GM12865 (cell line): Measurements from ENCODE around the gene AMER3.

ENCODE experiments used
- DNase-seq: peaks from one replicate; pipeline ENCODE4 v3.0.0; 2010; ENCODE audit warnings: low read depth
- H3K4me3 ChIP-seq: 2 replicates; pipeline ENCODE4 v1.5.1; 2011; ENCODE audit warnings: mild to moderate bottlenecking, low read depth, low read length, control low read depth
- CTCF ChIP-seq: IDR thresholded peaks from 2 replicates; pipeline ENCODE4 v1.5.1; 2011; ENCODE audit warnings: low read length, control low read depth, low read depth, inconsistent platforms; ENCODE audit not compliant: insufficient read depth; ENCODE audit errors: missing control alignments

The AMER3 gene

GRCh38 chr2:130795431-130795830 is 40.1 kb downstream of the AMER3 start:
- no peak overlapping the region for H3K4me3 ChIP-seq
- TF ChIP-seq CTCF: no peak
- DNase-seq: no peak

- H3K4me3 ChIP-seq: no peak overlapping the region
- no peak for DNase-seq
- no peak for TF ChIP-seq CTCF
Measured at GRCh38 chr2:130796290-130796689, 41.0 kb downstream of the AMER3 start.

DNA sequence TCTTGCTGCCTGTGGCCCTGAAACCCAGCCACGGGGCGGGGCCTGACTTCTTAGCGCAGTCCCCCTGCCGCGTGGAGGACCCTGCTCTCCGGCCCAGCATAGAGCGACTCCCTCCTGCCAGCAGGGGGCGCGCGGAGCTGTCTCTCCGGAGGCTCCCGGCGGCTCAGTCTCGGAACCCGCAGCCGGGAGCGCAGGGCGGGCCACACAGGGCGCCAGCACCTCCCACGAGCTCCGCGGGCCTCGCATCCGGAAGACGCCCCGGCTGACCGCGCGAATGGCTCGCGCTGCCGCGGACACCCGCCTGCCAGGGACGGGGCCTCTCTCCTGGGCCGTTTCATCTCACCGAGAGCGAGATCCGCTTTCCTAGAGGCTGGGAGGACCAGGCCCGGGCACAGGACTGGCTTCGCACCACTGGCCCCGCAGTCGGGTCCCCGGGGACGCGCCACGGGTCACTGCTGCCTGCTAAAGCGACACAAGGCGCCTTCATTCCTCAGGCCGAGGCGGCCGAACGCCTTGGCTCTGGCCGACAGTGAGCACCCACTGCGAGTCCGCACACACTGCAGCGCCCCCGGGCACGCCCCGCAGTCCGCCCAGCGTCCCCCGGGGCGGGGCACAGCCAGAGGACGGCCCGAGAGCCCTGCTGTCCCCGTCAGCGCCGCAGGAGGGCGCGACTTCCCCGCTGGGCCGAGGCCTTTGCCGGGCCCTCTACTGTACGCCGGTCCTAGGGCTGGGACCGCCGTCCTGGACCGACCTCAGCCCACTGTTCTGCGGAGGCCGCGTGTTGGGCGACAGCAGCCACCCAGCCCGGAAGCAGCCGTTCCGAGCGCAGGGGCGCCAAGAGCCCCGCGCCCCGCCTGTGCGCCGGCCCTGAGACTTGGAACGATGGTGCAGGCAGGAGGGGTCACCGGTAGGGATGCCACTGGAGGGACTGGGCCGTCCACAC is 42.4 kb downstream of the AMER3 start:
- peak overlapping the region; percentile 90 for H3K4me3 ChIP-seq
- DNase-seq: peak; percentile 92
- TF ChIP-seq CTCF: peak; percentile 92

DNA sequence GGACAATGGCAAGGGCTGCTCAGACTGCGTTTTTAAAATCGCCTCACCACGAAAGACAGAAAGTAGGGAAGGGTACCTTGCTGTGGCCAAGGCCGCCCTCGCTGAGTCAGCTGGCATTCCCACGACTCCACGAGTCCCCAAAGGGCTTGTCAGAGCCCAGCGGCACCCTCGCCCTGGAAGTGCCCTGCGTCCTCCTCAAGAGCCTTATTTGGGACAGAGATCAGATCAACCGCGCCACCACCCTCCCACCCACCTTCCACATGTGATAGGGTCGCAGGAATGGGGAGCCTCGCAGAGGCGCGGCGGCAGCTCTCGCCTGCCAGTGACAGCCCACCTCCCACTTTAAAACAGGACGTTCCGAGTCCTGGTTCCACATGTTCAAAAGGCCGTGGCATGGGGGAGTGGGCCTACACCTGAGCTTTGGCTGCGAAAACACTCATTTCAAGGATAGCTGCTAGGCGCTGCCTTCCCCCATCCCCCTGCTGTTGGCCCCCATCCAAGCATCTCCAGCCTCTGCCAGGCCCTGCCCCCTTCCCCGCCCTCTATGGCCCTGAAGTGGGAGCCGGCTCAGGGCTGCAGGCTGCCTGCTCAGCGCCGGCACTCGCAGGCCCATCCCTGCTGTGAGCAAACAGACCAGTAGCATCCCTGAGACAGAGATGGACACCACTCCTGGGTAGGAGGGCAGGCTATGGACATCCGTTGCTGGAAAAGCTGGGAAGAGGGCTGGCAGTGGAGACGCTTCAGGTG is 43.3 kb downstream of the AMER3 start:
- DNase-seq: no peak
- TF ChIP-seq CTCF: no peak
- peak overlapping the region; percentile 90; the same call in 1 of the 2 replicates for H3K4me3 ChIP-seq

DNA sequence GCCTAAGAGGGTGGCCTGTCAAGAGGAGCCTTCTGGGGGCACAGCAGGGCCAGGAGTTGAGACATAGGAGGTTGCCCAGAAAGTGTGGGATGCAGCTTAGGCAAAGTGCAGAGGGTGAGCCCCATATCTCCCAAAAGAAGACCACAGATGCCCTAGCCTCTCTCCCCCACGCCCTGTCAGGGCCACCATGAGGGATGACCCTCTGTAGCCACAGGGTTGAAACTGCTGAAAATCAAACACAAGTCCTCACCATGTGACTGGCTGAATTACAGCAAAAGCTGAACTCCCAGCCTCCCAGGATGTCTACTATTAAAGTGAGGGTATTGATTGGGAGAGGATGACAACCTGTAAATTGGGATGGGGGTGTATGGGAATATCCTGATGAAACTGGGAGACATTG is 44.0 kb downstream of the AMER3 start:
- no peak overlapping the region for H3K4me3 ChIP-seq
- TF ChIP-seq CTCF: no peak
- DNase-seq: no peak

- DNase-seq: no peak
- no peak for TF ChIP-seq CTCF
Measured at GRCh38 chr2:130805613-130806012, 50.3 kb downstream of the AMER3 start.

DNA sequence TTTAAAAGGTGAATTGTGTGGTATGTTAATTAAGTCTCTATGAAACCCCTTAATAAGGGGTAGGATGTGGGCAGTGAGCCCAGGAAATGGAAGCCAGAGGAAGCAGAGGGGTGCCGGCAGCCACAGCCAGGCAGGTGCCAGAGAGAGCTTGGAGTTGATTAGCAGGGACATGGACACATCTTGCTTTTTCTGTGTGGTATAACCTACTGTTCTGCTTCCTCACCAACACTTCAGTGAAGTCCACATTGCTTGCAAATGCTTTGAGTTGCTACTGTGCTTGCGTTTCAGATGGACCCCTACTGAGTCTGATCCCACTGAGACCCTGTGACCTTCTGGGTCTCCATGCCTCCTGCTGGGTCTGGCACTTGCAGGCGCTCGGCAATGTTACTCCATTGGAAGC is 51.0 kb downstream of the AMER3 start:
- no peak for TF ChIP-seq CTCF
- H3K4me3 ChIP-seq: no peak overlapping the region
- DNase-seq: no peak

More at GRCh38 chr2:130805613-130806012, 50.3 kb downstream of the AMER3 start:
- H3K4me3 ChIP-seq: no peak overlapping the region
